Heart left ventricle (tissue), 13 donors: ENCODE data around the gene PLPPR2.

Experiments used
- CTCF ChIP-seq, 12 donors: fragments of 200-600 bp; sonication (generic) in 4 of 12; IDR thresholded peaks; one replicate each; pipeline versions ENCODE4 v1.5.0 to v1.8.0; 2018 to 2022; ENCODE audit warnings: antibody characterized with exemption in 12 of 12, mild to moderate bottlenecking in 5 of 12
- POLR2A ChIP-seq, 2 donors: fragments of 450-650 bp; IDR thresholded peaks; one replicate each; pipeline ENCODE4 v1.6.1; 2017; ENCODE audit warnings: antibody characterized with exemption in 2 of 2, mild to moderate bottlenecking in 2 of 2, moderate library complexity in 2 of 2
- donor health status: ischemic (EF 13 %, LVEDD 7.1; RV severe dilation, severe dysfunction).
- donor health status: DM: no; HTN: yes; CAD: no.
- donor health status: DM: no; HTN: no; CAD: no.
- donor health status: ischemic (EF 25% LVEDD 6.9; RV normal size, moderate dysfunction).
- donor health status: ischemic (EF 25% LVEDD 5.7; RV mildly dilated, moderate dysfunction).
- donor health status: ischemic (EF 35%, LVEDD 5.7; RV mildly dilated, moderate dysfunction).
- donor health status: nonischemic (EF 11% LVEDD 7.7; RV severe dilation, severe dysfunction).
- donor health status: DM: yes; HTN: yes; CAD: no.
- donor health status: PGD.
- donor health status: ischemic (EF 29% LVEDD 5.4; RV normal size, mild dysfunction).
- donor health status: nonischemic (EF 23%, LVEDD 6.1; RV moderate dilation, normal function).

- no peak for TF ChIP-seq CTCF (IDR thresholded peaks at IDR 0.05)
- no peak for TF ChIP-seq POLR2A (IDR thresholded peaks at IDR 0.05)
Observed at GRCh38 chr19:11383706-11384048, 28.4 kb downstream of the PLPPR2 start.
